Hypothalamus (tissue), 51 donors: ENCODE data around the gene EIF3A.
"Not testable (repeated sequence)": the region's sequence is repeated elsewhere in the genome, so short reads cannot be mapped to it uniquely, and the experiment has no call there.

ENCODE experiments used
- DNase-seq, 51 donors: peaks; one replicate each; lab custom pipeline; 2025; lab: John Stamatoyannopoulos, UW

The EIF3A gene, protein sequence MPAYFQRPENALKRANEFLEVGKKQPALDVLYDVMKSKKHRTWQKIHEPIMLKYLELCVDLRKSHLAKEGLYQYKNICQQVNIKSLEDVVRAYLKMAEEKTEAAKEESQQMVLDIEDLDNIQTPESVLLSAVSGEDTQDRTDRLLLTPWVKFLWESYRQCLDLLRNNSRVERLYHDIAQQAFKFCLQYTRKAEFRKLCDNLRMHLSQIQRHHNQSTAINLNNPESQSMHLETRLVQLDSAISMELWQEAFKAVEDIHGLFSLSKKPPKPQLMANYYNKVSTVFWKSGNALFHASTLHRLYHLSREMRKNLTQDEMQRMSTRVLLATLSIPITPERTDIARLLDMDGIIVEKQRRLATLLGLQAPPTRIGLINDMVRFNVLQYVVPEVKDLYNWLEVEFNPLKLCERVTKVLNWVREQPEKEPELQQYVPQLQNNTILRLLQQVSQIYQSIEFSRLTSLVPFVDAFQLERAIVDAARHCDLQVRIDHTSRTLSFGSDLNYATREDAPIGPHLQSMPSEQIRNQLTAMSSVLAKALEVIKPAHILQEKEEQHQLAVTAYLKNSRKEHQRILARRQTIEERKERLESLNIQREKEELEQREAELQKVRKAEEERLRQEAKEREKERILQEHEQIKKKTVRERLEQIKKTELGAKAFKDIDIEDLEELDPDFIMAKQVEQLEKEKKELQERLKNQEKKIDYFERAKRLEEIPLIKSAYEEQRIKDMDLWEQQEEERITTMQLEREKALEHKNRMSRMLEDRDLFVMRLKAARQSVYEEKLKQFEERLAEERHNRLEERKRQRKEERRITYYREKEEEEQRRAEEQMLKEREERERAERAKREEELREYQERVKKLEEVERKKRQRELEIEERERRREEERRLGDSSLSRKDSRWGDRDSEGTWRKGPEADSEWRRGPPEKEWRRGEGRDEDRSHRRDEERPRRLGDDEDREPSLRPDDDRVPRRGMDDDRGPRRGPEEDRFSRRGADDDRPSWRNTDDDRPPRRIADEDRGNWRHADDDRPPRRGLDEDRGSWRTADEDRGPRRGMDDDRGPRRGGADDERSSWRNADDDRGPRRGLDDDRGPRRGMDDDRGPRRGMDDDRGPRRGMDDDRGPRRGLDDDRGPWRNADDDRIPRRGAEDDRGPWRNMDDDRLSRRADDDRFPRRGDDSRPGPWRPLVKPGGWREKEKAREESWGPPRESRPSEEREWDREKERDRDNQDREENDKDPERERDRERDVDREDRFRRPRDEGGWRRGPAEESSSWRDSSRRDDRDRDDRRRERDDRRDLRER (N-terminal part only)

DNA sequence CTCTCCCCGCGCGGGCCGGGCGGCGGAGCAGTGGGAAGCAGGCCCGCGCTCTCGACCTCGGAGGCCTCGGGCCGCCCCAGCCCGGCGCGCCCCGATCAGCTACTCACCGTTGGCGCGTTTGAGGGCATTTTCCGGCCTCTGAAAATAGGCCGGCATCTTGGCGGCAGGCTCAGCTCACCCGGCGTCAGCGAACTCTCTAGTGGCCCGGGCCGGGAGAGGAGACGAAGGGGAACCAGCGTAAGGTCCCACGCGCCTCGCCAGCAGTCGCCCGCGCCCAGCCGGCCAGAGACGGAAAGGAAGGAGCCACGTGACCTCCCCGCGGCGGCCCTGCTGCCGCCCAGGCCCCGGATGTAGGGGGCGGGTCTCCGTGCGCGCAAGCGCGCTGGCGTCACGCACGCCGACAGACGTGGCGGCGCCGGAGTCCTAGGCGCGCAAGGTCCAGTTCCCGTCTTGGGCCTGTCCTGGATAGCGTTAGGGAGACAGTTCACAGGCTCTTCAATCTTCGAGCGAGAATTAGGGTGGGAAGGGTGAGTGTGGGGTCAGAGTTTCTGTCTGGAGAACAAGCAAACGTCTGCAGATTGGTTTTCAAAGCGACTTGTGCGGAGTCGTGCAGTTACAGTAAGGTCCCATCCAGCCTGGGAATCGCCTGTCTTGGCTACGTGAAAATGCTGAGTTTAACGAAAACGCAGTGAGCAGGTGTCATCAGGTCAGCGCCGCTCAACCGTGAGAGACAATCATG, at the start of gene EIF3A:
EIF3A (minus strand) TSS at position 297 of the 739 bp plus-strand sequence; CDS start at position 156, 141 bp downstream.
- DNase-seq = peak; percentile 62 to 96 (median 88)

DNA sequence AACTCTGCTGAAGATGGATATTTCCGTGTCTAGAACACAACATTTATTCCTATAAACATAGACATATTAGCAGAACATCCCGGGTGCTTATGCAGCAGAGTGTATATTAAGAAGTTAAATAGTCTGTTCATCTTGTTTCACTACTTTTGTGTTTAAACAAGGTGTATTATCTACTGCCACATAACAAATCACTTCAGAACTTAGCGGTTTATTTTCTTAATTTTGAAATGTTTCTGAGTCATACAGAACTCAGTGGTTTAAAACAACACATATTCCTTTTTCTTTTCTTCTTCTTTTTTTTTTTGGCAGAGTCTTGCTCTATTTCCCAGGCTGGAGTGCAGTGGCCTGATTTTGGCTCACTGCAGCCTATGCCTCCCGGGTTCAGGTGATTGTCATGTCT, 49.1 kb upstream of the EIF3A start:
- no peak for DNase-seq

GRCh38 chr10:119125942-119126341, 45.3 kb upstream of the EIF3A start:
- DNase-seq = no peak

DNA sequence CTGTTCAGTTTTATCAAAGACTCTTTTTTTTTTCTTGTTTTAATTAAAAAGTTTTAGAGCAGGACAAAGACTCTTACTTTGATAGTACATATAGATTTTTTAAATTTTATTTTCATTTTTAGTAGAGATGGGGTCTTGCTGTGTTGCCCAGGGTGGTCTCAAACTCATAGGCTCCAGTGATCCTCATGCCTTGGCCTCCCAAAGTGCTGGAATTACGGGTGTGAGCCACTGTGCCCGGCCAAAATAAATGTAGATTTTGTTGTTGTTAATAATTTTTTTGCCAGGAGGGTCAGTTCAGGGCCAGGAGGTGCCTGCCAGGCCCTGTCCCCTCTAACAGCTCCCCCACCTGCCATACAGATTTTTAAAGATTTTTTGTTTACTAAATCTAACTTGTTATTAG, 40.3 kb upstream of the EIF3A start:
- DNase-seq = no peak

DNA sequence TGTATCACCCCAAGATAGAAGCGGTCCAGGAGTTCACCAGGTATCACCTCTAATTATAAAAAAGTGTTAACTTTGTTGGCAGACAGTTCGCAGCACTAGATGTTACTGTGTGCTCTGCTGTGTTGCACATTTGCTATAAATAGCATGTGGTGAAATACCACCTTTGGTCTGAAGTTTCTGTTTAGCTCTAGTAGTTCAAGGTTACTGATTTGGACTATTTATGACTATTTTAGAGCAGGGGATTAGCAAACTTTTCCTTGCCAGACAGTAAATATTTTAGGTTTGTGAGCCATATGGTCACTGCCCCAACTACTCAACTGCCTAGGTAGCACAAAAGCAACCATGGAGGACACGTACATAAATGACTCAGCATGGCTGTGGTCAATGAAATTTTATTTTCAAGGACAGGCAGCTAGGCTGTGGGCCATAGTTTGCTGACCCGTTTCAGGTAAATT, 39.8 kb upstream of the EIF3A start:
- DNase-seq = no peak

GRCh38 chr10:119119400-119119799, 38.8 kb upstream of the EIF3A start:
- no peak for DNase-seq

GRCh38 chr10:119118231-119118630, 37.6 kb upstream of the EIF3A start:
- no peak for DNase-seq

DNA sequence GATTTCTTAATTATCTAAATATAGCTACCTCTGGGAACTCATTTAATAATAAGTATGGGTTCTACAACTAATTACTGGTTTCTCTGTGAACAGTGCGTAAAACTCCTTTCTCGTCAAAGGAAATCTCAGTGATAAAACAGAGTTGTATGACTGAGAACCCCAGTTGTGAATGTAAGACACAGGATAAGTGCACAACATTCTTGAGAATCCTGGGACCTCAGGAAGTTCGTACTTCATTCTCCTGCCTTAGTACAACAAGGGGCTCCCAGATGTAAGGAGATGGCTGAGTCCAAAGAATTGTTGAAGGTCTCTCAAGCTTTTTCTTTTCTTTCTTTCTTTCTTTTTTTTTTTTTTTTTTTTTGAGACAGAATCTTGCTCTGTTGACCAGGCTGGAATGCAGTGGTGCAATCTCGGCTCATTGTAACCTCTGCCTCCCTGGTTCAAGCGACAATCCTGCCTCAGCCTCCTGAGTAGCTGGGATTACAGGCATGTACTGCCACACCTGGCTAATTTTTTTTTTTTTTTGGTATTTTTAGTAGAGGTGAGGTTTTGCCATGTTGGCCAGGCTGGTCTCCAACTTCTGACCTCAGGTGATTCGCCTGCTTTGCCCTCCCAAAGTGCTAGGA, 35.8 kb upstream of the EIF3A start:
- DNase-seq = no peak

GRCh38 chr10:119115926-119116325, 35.3 kb upstream of the EIF3A start:
- DNase-seq = no peak

- DNase-seq = no peak
These were observed 33.4 kb upstream of the EIF3A start for GRCh38 chr10:119113751-119114732.

- no peak for DNase-seq
These were observed 31.4 kb upstream of the EIF3A start for GRCh38 chr10:119112056-119112455.

DNA sequence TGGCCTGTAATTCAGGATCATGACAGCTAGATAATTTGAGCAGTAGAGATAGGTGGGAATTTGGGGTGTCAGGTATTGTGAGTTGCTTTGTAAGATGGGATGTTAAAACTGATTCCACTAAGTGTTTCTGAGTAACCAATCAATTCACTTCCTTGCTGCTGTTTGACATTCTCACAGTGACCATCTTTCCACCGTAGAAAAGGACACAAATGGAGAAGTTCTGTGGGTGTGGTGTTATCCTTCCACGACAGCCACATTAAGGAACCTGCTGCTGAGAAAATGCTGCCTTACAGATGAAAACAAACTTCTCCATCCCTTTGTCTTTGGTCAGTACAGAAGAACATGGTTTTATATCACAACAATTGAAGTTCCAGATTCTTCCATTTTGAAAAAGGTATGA, 27.2 kb upstream of the EIF3A start:
- not testable (repeated sequence) for DNase-seq

DNA sequence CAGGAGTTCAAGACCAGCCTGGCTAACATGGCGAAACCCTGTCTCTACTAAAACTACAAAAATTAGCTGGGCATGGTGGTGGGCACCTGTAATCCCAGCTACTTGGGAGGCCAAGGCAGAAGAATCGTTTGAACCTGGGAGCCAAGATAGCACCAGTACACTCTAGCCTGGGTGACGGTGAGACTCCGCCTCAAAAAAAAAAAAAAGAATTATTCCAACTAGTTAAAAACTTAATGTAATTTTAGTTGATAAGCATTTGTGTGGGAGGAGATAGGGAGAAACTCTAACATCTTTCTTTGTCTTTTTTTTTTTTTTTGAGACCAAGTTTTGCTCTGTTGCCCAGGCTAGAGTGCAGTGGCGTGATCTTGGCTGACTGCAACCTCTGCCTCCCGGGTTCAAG, 26.5 kb upstream of the EIF3A start:
- not testable (repeated sequence) for DNase-seq

GRCh38 chr10:119105899-119106298, 25.3 kb upstream of the EIF3A start:
- DNase-seq = not testable (repeated sequence)

DNA sequence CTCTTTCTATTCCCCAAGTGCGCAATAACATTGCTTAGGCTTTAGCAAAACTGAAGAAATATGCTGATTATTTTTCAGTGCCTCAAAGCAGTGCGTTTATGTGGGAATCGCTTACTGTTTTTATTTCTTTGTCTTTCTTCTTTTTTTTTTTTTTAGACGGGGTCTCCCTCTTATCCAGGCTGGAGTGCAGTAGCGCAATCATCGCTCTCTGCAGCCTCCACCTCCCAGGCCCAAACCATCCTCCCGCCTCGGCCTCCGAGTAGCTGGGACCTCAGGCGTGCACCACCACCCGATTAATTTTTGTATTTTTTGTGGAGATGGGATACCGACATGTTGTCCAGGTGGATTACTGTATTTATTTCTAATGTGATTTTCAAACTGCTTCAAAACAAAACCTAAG, 24.5 kb upstream of the EIF3A start:
- DNase-seq = no peak

DNA sequence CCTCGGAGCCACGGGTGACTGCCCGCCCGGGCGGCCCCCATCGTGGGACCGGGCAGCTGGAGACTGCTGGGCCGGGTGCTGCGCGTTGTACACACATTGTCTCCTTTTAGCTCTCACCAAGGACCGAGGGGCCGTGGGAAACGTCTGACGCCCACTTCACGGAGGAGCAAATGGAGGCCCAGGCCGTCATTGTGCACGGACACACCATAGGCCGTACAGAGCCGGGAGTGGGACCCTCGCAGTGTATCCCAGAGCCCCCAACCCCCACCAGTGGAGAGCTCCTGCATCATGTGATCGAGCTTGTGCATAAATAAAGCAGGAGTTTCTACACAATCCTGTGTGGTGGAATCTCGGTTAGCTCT, 24.0 kb upstream of the EIF3A start:
- peak in 22 of 51 donors; percentile 2 to 54 (median 28) for DNase-seq

DNA sequence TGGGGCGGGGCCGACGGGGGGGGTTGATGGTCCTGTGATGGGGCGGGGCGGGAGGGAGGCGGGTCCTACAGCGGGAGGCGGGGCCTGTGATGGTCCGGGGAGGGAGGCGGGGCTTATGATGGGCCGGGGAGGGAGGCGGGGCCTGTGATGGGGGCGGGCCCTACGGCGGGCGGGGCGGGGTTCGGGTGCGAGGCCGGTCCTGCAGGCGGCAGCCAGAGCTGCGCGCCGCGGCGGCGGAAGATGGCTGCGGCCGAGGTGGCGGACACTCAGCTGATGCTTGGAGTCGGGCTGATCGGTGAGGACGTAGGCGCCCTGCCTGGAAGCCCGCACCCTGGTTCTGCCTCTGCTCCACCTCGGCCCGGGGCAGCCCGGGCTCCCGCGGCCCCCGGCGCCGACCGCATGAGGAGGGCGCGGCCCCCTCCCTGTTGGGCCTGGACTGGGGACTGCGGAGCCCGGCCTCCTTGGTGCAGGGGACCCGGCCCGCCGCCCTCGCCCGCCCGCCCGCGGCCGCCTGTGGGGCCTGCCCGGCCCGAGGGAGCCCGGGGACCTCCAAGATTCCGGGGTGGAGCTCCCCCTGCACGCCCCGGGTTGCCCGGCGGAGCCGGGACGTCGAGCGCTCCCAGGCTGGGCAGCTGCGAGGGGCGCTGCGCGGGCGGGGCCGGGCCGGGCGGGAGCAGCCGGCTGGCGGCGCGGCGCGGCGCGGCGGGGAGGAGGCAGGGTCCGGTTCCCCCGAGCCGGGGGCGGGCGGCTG, 23.5 kb upstream of the EIF3A start, which contains the start of gene DENND10:
DENND10 (plus strand) TSS at position 211 of the 751 bp plus-strand sequence; CDS start at position 241, 30 bp downstream.
- peak; percentile 19 to 94 (median 81) for DNase-seq
